Liver (tissue), 3 donors: Measurements from ENCODE around the gene ARHGAP10.

Experiments used
- ATF3 ChIP-seq: IDR thresholded peaks from 2 replicates; pipeline ENCODE4 v1.6.1; 2016; ENCODE audit warnings: antibody characterized with exemption
- CTCF ChIP-seq: fragments of 150-350 bp; IDR thresholded peaks from 2 replicates; pipeline ENCODE4 v1.5.1; 2017; ENCODE audit warnings: improper control_type of control experiment, low read depth, low read length; ENCODE audit not compliant: missing input control
- EGR1 ChIP-seq, 2 donors: IDR thresholded peaks; 2 replicates each; pipeline ENCODE4 v1.6.1; 2016 to 2018; ENCODE audit warnings: antibody characterized with exemption in 2 of 2, low read depth in 2 of 2
- FOXA2 ChIP-seq: IDR thresholded peaks from 2 replicates; pipeline ENCODE4 v1.6.1; 2016; ENCODE audit warnings: antibody characterized with exemption
- JUND ChIP-seq, 2 donors: IDR thresholded peaks; 2 replicates each; pipeline ENCODE4 v1.6.1; 2016; ENCODE audit warnings: antibody characterized with exemption in 2 of 2
- MAX ChIP-seq: IDR thresholded peaks from 2 replicates; pipeline ENCODE4 v1.6.1; 2016; ENCODE audit warnings: antibody characterized with exemption
- RAD21 ChIP-seq, 2 donors: IDR thresholded peaks; 2 replicates each; pipeline ENCODE4 v1.6.1; 2016; ENCODE audit warnings: antibody characterized with exemption in 2 of 2, mild to moderate bottlenecking in 2 of 2
- REST ChIP-seq: IDR thresholded peaks from 2 replicates; pipeline ENCODE4 v1.6.1; 2016; ENCODE audit warnings: antibody characterized with exemption, mild to moderate bottlenecking
- RXRA ChIP-seq, 2 donors: IDR thresholded peaks; 2 replicates each; pipeline ENCODE4 v1.6.1; 2017 to 2018; ENCODE audit warnings: antibody characterized with exemption in 2 of 2, mild to moderate bottlenecking in 1 of 2
- SP1 ChIP-seq: IDR thresholded peaks from 2 replicates; pipeline ENCODE4 v1.6.1; 2018; ENCODE audit warnings: antibody characterized with exemption, mild to moderate bottlenecking
- TAF1 ChIP-seq: conservative IDR thresholded peaks from 2 replicates; pipeline ENCODE4 v1.6.1; 2016; ENCODE audit warnings: antibody characterized with exemption, mild to moderate bottlenecking
- ZBTB33 ChIP-seq: IDR thresholded peaks from 2 replicates; pipeline ENCODE4 v1.6.1; 2016; ENCODE audit warnings: antibody characterized with exemption
- donor health status: healthy.
- donor health status: healthy.

- no peak for TF ChIP-seq CTCF
- no peak for TF ChIP-seq MAX
- no peak for TF ChIP-seq TAF1
- no peak for TF ChIP-seq SP1
- no peak for TF ChIP-seq JUND (IDR thresholded peaks at IDR 0.05)
- no peak for TF ChIP-seq RAD21 (IDR thresholded peaks at IDR 0.05)
- TF ChIP-seq RXRA (IDR thresholded peaks at IDR 0.05), result no peak
- no peak for TF ChIP-seq REST
- no peak for TF ChIP-seq ATF3
- TF ChIP-seq ZBTB33, result no peak
- TF ChIP-seq FOXA2, result no peak
- TF ChIP-seq EGR1 (IDR thresholded peaks at IDR 0.05; ENCODE audit: low read depth in 2 of 2), result no peak
Observed at GRCh38 chr4:147823130-147823529, 91.2 kb downstream of the ARHGAP10 start.
